Measurements from ENCODE around the gene CALR.
"Not testable (repeated sequence)": the region's sequence is repeated elsewhere in the genome, so short reads cannot be mapped to it uniquely, and the experiment has no call there.

CALR gene

DNA sequence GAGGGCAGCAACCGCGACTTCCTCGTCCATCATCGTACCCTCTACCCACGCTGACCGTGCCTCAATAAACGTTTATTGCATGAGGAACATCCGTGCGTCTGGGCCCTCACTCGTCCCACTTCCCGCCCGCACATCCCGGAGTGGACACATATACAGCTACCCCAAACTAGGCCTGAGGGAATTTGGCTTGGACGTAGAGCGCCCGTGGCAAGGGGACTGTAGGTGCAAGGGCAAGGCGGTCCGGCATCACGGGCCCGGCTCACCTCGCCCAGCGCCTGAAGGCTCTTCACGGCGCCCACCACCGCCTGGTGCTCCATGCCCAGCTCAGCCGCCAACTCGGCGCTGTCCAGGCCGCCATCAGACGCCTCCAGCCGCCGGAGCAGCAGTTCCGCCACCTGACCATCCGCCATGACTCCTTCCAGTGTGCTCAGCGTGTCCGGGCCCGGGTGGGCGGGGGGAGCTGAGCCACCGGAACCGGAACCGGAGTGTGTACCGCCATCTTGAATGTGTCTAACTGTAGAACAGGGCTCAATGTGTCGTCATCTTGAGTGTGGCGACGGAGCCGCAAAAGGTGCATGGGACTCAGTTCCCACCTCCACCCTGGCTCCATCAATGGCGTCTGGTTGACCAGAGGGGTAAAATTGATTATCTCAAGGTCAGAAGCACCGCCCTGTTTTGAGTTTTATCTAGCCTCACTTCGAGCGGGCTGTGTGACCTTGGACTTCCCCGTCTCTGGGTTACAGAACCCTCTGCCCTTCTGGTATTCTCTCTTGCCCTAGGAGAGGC, 4.9 kb upstream of the CALR start, which contains the start of gene FARSA:
FARSA (minus strand) TSS at position 425 of the 786 bp plus-strand sequence; CDS start at position 410, 15 bp downstream.
- DNase-seq (ENCODE audit: low read depth in 2 of 2), result peak; percentile 85 to 90

DNA sequence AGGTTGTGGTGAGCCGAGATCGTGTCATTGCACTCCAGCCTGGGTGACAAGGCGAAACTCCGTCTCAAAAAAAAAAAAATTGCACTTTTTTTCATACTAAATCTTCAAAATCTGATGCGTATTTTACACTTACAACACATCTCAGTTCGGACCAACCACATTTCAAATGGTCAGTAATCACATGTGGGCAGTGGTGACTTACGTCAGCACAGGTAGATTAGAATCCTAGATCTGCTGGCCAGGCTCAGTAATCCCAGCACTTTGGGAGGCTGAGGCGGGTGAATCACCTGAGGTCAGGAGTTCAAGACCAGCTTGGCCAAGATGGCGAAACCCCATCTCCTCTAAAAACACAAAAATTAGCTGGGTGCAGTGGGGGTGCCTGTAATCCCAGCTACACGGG, 3.3 kb upstream of the CALR start:
- no peak for DNase-seq (ENCODE audit: low read depth in 2 of 2)

DNA sequence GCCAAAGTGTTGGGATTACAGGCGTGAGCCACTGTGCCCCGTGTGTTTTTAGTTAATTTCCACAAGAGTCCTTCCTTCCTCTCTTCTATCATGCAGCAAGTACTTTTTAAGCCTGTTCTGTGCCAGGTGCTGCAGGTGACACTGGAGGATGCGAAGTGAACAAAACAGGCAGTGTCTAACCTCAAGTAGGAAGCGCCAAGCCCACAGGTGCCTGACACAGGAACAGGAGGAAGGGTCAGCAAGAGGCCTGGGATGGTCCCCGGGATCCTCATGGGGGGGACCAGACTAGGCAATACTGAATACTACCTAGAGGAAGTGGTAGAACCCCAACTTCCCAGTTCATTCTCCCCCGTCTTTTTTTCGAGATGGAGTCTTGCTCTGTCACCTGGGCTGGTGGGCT, 1.8 kb upstream of the CALR start:
- no peak for DNase-seq (ENCODE audit: low read depth in 2 of 2)

DNA sequence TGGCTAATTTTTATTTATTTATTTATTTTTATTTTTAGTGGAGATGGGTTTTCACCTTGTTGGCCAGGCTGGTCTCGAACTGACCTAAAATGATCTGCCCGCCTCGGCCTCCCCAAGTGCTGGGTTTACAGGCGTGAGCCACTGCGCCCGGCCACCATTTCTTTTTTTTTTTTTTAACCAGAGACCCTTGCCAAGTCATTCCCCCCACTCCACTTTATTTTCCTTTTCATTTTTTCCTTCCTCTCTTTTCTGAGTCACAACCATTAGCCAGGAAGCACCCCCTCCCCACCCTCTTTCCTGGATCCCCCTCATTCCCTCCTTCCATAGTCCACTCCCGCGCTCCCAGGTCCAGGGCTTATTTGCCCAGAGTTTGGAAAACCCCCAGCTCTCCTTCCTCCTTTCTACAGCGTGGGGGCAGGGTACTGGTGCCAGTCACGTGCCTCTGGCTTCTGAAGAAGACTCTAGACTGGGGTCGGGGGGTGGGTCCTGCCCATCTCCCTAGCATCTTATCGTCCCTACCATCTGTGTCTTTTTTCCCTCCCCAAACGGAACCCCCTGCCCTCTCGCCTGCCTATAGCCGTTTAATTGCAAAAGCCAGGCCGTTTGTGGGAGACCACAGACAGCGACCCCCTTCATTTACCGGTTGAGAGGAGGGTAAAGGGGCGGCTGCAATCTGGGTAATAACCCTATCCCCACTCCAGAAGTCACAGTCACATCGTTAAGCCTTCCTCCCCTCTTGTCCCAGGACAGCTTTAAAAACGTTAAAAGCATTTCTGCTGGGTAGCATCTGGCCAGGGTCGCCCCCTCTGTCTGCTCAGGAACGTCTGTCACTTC, 1.1 kb upstream of the CALR start:
- DNase-seq (ENCODE audit: low read depth in 2 of 2), result no peak

DNA sequence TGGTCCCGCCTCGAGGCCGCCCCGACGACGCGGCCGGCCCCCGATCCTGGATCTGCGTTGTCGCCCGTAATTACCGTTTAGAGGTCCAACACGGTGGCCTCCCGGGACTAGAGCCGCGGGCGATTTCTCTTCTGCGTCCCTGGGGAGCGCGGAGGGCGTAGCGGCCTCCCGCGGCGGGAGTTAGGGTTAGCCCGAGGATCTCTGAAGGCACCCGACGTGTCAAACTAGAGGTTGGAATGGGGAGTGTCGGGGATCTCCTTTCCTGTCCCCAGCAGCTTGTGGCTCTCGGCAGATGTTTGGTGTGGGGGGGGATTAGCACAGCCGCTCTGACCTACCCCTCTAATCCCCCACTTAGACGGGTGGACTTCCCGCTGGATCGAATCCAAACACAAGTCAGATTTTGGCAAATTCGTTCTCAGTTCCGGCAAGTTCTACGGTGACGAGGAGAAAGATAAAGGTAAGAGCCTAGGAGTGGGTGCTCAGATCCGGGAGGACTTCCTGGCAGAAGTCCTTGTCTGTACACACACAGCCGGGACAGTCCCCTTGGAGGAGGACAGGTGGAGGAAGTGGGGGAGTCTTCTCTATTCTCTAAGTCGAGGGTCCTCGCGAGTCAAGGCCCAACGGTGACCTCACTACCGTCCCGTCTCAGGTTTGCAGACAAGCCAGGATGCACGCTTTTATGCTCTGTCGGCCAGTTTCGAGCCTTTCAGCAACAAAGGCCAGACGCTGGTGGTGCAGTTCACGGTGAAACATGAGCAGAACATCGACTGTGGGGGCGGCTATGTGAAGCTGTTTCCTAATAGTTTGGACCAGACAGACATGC, 581 bp downstream of the CALR start:
- peak in 1 of 2 donors; percentile 31 for DNase-seq (ENCODE audit: low read depth in 2 of 2)

DNA sequence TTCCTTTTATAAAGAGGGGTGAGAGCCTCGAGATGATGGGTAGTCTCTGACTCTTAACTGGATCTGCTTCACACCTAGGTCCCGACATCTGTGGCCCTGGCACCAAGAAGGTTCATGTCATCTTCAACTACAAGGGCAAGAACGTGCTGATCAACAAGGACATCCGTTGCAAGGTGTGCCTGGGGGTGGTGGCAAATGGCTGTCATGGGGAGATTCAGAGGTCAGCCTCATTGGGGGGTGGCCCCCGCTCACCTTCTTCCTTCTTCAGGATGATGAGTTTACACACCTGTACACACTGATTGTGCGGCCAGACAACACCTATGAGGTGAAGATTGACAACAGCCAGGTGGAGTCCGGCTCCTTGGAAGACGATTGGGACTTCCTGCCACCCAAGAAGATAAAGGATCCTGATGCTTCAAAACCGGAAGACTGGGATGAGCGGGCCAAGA, 1.6 kb downstream of the CALR start:
- no peak for DNase-seq (ENCODE audit: low read depth in 2 of 2)

DNA sequence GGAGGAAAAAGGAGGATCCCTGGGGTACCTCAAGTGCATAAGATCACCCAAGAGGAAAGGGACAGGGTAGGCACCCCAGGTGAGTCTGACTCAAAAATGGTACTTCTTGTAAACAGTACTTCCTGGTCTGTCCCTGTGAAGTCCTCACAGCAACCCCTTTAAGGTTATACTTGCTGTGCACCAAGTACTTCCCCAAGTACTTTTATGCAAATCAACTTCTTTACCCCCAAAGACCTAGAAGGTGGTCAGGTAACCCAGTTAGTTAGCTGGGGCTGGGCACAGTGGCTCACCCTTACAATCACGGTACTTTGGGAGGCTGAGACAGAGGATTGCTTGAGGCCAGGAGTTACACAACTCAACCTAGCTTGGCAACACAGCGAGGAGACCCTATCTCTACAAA, 2.5 kb downstream of the CALR start:
- DNase-seq (ENCODE audit: low read depth in 2 of 2), result no peak

DNA sequence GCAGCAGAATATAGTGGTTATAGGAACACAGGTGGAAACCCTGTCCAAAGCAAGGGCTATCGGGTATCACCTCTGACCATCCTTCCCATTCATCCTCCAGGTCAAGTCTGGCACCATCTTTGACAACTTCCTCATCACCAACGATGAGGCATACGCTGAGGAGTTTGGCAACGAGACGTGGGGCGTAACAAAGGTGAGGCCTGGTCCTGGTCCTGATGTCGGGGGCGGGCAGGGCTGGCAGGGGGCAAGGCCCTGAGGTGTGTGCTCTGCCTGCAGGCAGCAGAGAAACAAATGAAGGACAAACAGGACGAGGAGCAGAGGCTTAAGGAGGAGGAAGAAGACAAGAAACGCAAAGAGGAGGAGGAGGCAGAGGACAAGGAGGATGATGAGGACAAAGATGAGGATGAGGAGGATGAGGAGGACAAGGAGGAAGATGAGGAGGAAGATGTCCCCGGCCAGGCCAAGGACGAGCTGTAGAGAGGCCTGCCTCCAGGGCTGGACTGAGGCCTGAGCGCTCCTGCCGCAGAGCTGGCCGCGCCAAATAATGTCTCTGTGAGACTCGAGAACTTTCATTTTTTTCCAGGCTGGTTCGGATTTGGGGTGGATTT, 5.1 kb downstream of the CALR start:
- no peak for DNase-seq (ENCODE audit: low read depth in 2 of 2)

DNA sequence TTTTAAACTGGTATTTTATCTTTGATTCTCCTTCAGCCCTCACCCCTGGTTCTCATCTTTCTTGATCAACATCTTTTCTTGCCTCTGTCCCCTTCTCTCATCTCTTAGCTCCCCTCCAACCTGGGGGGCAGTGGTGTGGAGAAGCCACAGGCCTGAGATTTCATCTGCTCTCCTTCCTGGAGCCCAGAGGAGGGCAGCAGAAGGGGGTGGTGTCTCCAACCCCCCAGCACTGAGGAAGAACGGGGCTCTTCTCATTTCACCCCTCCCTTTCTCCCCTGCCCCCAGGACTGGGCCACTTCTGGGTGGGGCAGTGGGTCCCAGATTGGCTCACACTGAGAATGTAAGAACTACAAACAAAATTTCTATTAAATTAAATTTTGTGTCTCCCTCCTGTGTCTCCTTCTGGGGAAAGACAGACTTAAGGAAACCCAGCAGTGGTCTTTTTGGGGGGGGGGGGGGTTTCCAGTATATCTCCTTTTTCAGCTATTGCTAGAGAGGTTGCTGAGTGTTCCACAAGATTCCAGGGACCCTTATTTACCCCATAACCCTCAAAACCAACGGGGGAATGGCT, 5.8 kb downstream of the CALR start:
- no peak for DNase-seq (ENCODE audit: low read depth in 2 of 2)

DNA sequence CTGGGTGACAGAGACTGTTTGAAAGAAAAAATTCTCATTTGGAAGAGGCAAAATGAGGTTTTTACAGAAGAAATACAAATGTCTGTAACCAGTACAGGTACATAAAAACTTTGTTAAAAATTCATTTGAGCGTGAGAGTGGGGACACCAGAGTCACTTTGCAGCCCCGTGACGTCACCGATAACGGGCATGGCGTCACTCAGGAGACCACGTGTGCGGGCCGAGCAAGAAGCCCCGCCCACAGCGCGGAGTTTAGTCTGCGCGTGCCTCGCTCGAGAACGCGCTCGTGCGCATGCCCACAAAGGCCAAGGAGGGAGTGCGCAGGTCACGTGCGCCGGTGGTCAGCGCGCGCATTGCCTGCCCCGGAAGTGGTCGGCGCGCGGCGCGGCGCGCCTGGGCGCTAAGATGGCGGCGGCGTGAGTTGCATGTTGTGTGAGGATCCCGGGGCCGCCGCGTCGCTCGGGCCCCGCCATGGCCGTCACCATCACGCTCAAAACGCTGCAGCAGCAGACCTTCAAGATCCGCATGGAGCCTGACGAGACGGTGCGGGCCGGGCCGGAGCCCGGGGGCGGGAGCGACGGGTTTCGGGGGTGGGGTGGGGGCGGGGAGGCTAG, 7.2 kb downstream of the CALR start, which contains the start of gene RAD23A:
RAD23A (plus strand) TSS at position 384 of the 613 bp plus-strand sequence; CDS start at position 471, 87 bp downstream.
- peak; percentile 97 to 99 for DNase-seq (ENCODE audit: low read depth in 2 of 2)

DNA sequence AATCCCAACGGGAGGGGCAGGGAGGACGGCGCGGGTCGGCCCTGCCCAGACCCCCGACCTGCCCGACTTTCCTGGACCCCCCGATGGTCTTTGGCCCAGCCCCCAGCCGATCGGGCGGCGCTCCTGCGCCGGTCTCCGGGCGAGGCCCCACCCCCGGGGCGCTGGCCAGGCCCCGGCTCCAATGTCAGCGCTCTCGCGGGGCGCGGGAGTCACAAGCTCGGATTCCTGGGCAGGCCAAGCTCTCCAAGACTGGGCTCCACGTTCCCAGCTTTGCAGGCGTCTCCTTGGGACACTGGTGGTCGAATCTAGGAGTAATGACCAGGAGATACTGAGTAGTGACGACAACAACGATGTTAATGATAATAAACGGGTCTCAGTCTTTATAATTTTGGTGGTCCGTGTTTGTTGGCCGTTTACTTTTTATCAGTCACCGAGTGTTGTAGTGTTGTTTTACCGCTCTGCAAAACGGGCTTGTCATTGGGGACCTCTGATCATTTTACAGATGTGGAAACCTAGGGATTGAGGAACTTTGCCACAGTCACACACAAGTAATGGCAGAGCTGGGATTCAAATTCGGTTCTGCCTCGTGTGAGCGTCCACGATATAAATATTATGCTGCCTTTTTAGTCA, 7.8 kb downstream of the CALR start:
- peak in 1 of 2 donors; percentile 36 for DNase-seq (ENCODE audit: low read depth in 2 of 2)

DNA sequence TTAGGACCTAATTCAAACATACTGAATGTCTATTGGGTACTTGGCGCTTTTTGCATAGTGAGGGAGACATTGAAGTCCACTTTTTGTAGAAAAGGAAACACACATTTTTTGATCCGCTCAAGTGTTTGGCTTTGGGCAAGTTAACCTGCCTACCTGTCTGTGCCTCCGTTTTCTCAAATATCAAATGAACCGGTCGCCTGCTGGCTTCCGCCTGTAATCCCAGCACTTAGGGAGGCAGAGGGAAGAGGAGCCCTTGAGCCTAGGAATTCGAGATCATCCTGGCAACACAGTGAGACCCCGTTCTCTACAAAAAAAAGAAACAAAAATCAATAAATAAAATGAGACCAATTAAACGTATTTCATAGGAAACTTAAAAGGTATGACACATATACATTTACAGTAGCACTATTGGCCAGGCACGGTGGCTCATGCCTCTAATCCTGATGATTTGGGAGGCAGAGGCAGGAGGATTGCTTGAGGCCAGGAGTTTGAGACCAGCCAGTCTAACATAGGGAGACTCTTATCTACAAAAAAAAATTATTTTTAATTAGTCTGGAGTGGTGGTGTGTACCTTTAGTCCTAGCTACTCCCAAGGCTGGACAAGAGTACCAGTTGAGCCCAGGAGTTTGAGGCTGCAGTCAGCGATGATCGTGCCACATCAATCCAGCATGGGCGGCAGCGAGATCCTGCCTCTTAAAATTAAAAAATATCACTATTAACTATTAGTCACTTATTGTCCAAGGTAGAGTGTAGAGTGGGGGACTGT, 8.5 kb downstream of the CALR start:
- no peak for DNase-seq (ENCODE audit: low read depth in 2 of 2)

DNA sequence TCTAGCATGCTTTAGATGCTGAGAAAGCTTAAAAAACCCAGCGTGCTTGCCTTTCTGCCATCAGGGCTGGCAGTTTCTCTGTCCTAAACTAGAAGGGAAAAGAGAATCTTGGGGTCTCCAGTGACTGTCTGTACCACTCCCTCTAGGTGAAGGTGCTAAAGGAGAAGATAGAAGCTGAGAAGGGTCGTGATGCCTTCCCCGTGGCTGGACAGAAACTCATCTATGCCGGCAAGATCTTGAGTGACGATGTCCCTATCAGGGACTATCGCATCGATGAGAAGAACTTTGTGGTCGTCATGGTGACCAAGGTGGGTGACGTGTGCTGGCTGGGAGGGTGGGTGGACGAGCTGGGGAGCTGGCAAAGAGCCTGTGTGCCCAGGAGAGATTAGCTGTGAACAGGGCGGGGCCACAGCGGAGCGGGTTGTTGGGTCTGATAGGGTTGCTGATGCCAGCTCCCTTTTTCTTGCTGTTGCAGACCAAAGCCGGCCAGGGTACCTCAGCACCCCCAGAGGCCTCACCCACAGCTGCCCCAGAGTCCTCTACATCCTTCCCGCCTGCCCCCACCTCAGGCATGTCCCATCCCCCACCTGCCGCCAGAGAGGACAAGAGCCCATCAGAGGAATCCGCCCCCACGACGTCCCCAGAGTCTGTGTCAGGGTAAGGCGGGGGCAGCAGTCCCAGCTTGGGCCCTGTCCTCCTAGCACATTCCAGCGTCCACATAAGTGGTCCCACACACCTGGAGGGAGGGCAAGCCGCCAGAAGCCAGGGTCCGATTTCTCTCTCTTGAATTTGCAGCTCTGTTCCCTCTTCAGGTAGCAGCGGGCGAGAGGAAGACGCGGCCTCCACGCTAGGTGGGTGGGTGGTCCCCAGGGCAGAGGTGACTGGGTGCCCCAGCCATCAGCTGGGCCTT, 9.5 kb downstream of the CALR start:
- no peak for DNase-seq (ENCODE audit: low read depth in 2 of 2)

DNA sequence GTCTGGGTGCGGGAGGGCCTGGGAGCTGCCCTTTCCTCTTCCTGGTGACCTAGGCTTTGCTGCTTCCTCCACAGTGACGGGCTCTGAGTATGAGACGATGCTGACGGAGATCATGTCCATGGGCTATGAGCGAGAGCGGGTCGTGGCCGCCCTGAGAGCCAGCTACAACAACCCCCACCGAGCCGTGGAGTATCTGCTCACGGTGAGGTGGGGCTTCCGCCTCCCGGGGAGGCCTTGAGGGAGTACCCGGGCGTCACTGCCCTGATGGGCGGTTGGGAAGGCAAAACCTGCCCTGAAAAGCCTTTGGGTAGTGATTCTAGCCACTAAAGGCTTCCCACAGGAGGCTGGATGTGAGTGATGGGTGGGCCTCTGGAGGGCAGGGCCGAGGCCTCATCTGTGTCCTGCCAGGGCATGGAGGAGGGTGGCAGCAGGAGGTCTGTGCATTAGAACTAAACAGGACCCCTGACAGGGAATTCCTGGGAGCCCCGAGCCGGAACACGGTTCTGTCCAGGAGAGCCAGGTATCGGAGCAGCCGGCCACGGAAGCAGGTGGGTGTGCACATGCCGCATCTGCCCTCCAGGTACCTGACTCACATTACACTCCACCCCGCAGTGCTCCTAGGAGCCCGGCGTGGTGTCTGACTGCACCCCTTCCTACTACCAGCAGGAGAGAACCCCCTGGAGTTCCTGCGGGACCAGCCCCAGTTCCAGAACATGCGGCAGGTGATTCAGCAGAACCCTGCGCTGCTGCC, 10.4 kb downstream of the CALR start:
- DNase-seq (ENCODE audit: low read depth in 2 of 2), result no peak

DNA sequence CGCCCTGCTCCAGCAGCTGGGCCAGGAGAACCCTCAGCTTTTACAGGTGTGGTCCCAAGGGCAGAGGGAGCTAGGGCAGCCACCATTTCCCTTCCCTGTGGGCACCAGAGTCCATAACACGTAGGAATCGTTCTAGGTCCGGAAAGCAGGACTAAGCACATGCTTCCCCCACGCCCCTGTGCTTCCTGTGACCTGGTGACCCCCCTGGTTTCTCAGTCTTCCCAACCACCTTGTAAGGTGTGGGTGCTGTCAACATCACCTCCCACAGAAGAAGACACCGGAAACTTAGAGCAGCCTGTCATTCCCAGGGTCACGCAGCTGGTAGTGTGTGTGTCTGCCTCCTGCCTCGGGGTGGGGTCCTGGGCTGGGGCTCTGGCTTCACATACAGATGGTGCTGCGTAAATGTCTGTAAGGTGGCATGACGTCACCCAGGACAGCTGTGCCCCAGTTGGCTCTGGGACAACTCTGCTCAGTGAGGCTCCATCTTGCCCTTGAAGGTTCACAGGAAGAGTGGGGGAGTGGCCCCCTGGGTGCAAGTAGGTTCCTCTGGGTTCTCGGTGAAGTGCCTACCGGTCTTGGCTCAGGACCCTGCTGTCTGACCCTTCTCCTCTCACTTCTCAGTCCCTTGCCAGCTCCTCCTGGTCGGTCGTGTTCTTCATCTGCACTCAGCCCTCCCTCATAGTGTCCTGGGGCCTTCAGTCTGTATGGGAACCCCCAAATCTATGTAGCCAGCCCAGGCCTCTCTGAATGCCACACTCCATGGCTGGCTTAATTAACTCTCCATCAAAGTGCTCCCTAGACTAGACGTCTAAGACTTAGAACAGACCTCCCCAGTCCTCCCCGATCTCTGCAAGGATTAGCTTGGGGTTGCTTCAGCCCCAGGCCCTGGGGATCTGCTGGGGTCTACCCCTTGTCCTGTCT, 11.2 kb downstream of the CALR start:
- no peak for DNase-seq (ENCODE audit: low read depth in 2 of 2)

DNA sequence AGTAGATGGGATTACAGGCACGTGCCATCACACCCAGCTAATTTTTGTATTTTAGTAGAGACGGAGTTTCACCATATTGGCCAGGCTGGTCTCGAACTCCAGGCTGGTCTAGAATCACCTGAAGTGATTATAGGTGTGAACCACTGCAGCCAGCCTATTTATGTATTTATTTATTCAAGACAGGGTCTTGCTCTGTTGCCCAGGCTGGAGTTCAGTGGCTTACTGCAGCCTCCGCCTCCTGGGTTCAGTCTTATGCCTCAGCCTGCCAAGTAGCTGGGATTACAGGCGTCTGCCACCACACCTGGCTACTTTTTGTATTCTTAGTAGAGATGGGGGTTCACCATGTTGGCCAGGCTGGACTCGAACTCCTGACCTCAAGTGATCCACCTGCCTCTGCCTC, 13.6 kb downstream of the CALR start:
- DNase-seq (ENCODE audit: low read depth in 2 of 2), result not testable (repeated sequence)
